HepG2 (cell line): ENCODE results near the gene KIF19. TPM values are rescaled to one million over a fixed set of nuclear protein-coding genes. Genes with fewer than 3 reads are reported as not detected.

ENCODE experiments used
- ATAC-seq: fragments of 200-7000 bp; cut with Tn5 transposase; 3 replicates; pipeline ENCODE4 v1.9.1; 2020; ENCODE audit warnings: mild to moderate bottlenecking, moderate library complexity
- BruUV-seq: library from RNA; stranded (reverse); fragments of 400-500 nt; replicated peaks from 2 replicates; lab custom pipeline; 2021; lab: Mats Ljungman, UMichigan
- CTCF ChIA-PET: fragments of 300-600 bp; formaldehyde crosslinking; extraction: SDS; loops from one replicate; lab custom pipeline; 2021; ENCODE audit warnings: low total read pairs, inconsistent platforms, low intra/inter-chr PET ratio; lab: Yijun Ruan, JAX
- POLR2A ChIA-PET: fragments of 350-600 bp; sonication (Branson Sonifier 250); formaldehyde crosslinking; loops from one replicate; lab custom pipeline; 2020; ENCODE audit warnings: antibody characterized with exemption, inconsistent platforms; lab: Yijun Ruan, JAX
- DNase-seq: peaks from one replicate; pipeline ENCODE4 v3.0.0-alpha.2; 2015; ENCODE audit warnings: low spot score
- FAIRE-seq: peaks from 3 replicates; lab custom pipeline; 2011; peaks lifted over from hg19 to GRCh38; lab: Jason Lieb, UNC
- H2AFZ ChIP-seq: one replicate; pipeline ENCODE4 v1.6.1; 2011; ENCODE audit warnings: low read length, inconsistent platforms
- H3K27ac ChIP-seq: fragments of 300-600 bp; 3 replicates; pipeline ENCODE4 v1.8.0; 2011; ENCODE audit warnings: mixed run types, mild to moderate bottlenecking, mixed read lengths, low read length, inconsistent platforms; ENCODE audit not compliant: insufficient read depth; ENCODE audit errors: extremely low read length
- H3K27me3 ChIP-seq, 2 experiments: fragments of 200-600 bp in 1 of 2; 2 replicates in 1 of 2; 3 replicates in 1 of 2; pipeline versions ENCODE4 v1.6.0 to v1.8.0; 2011; ENCODE audit warnings: low read length in 2 of 2, mild to moderate bottlenecking in 2 of 2, moderate library complexity in 2 of 2, inconsistent platforms in 1 of 2; ENCODE audit not compliant: insufficient read depth in 2 of 2, control insufficient read depth in 1 of 2
- H3K36me3 ChIP-seq, 2 experiments: fragments of 200-600 bp in 1 of 2; replicated peaks in 1 of 2; 2 replicates in 1 of 2; 3 replicates in 1 of 2; pipeline versions ENCODE4 v1.5.1 to v1.8.0; 2011; ENCODE audit warnings: low read length in 2 of 2, inconsistent platforms in 1 of 2; ENCODE audit not compliant: insufficient read depth in 2 of 2, control insufficient read depth in 1 of 2
- H3K4me1 ChIP-seq: 2 replicates; pipeline ENCODE4 v1.5.1; 2012; ENCODE audit warnings: low read length, inconsistent platforms; ENCODE audit not compliant: insufficient read depth
- H3K4me2 ChIP-seq: 2 replicates; pipeline ENCODE4 v1.6.0; 2011; ENCODE audit warnings: low read depth, low read length, inconsistent platforms
- H3K4me3 ChIP-seq, 3 experiments: fragments of 200-600 bp in 1 of 3; sonication (generic), shearing (Covaris generic) in 1 of 3; replicated peaks in 1 of 3; 2 replicates each; pipeline ENCODE4 v1.5.1; 2011 to 2016; ENCODE audit warnings: low read length in 3 of 3, inconsistent platforms in 2 of 3, low read depth in 2 of 3, mild to moderate bottlenecking in 2 of 3, control low read depth in 1 of 3, mixed read lengths in 1 of 3; ENCODE audit not compliant: insufficient read depth in 1 of 3
- H3K79me2 ChIP-seq: one replicate; pipeline ENCODE4 v1.6.1; 2011; ENCODE audit warnings: low read length, inconsistent platforms; ENCODE audit not compliant: insufficient read depth
- H3K9ac ChIP-seq: 2 replicates; pipeline ENCODE4 v1.6.0; 2011; ENCODE audit warnings: mild to moderate bottlenecking, low read depth, low read length, inconsistent platforms; ENCODE audit not compliant: insufficient read depth
- H3K9me3 ChIP-seq: 2 replicates; pipeline ENCODE4 v1.5.1; 2012; ENCODE audit warnings: mild to moderate bottlenecking, low read length
- H4K20me1 ChIP-seq: 2 replicates; pipeline ENCODE4 v1.6.0; 2011; ENCODE audit warnings: inconsistent platforms, mild to moderate bottlenecking, low read length, moderate library complexity; ENCODE audit not compliant: insufficient read depth
- BHLHE40 ChIP-seq: IDR thresholded peaks from 2 replicates; pipeline ENCODE4 v1.6.1; 2011; ENCODE audit warnings: low read length, improper control_type of control experiment
- FOXO1 ChIP-seq: sonication (generic); formaldehyde crosslinking; IDR thresholded peaks from 2 replicates; pipeline ENCODE4 v1.4.0; 2020; ENCODE audit warnings: missing genetic modification reagents
- IKZF1 ChIP-seq: fragments of 450-650 bp; IDR thresholded peaks from 2 replicates; pipeline ENCODE4 v1.7.1; 2016
- MYC ChIP-seq: sonication (generic); formaldehyde crosslinking; IDR thresholded peaks from 2 replicates; pipeline ENCODE4 v1.9.0; 2021; ENCODE audit warnings: missing genetic modification reagents, borderline replicate concordance
- NFYB ChIP-seq: sonication (generic); formaldehyde crosslinking; IDR thresholded peaks from 2 replicates; pipeline ENCODE4 v1.4.0; 2020; ENCODE audit warnings: missing genetic modification reagents
- PLSCR1 ChIP-seq: sonication (generic); formaldehyde crosslinking; IDR thresholded peaks from 2 replicates; pipeline ENCODE4 v1.5.0; 2020; ENCODE audit warnings: missing genetic modification reagents, mild to moderate bottlenecking, borderline replicate concordance
- THAP11 ChIP-seq: IDR thresholded peaks from 2 replicates; pipeline ENCODE4 v1.6.1; 2016; ENCODE audit warnings: missing biosample characterization, missing genetic modification reagents
- ZNF333 ChIP-seq: sonication (generic); formaldehyde crosslinking; IDR thresholded peaks from 2 replicates; pipeline ENCODE4 v1.4.0; 2020; ENCODE audit warnings: mild to moderate bottlenecking, missing genetic modification reagents, borderline replicate concordance
- ZNF382 ChIP-seq: sonication (generic); formaldehyde crosslinking; IDR thresholded peaks from 2 replicates; pipeline ENCODE4 v1.5.0; 2020; ENCODE audit warnings: missing genetic modification reagents, mild to moderate bottlenecking, borderline replicate concordance
- WGBS: methylation state at CpG from one replicate; pipeline ENCODE4 v1.1.6; 2017; ENCODE audit warnings: low lambda C conversion rate; 5-methylcytosine and 5-hydroxymethylcytosine counted together
- in situ Hi-C: cut with HindIII; loops from 2 replicates; pipeline ENCODE4 v1.10.0; 2017; ENCODE audit warnings: low pct_unique_long_range_greater_than_20kb; ENCODE audit not compliant: extremely low pct_ligation_motif_present
- intact Hi-C: fragments of 100-400 bp; cut with micrococcal nuclease; formaldehyde crosslinking; loops from one replicate; pipeline ENCODE4 v1.10.0; 2022; ENCODE audit not compliant: unreplicated experiment
- polyA plus RNA-seq, 8 experiments: library from polyadenylated mRNA; depleted of rRNA in 3 of 8; stranded (reverse) in 7 of 8; unstranded in 1 of 8; fragments of >200 nt; fragmentation: Illumina TruSeq in 4 of 8; extraction: Trizol in 4 of 8; gene quantifications; 2 replicates each; pipeline versions ENCODE4 v1.2.1 to v1.2.3, GENCODE V29; 2011 to 2016; ENCODE audit warnings: low read depth in 4 of 8, missing spikeins in 1 of 8, mixed read lengths in 1 of 8; ENCODE audit not compliant: insufficient read depth in 1 of 8
- total RNA-seq, 5 experiments: library from RNA; depleted of rRNA; stranded (reverse); fragments of >200 nt; fragmentation: Illumina TruSeq; extraction: Trizol; gene quantifications; 2 replicates each; pipeline ENCODE4 v1.2.3, GENCODE V29; 2016; ENCODE audit warnings: low read depth in 1 of 5
- TF ChIP-seq, protein P1 (sequence below): sonication (generic); formaldehyde crosslinking; IDR thresholded peaks from 2 replicates; pipeline ENCODE4 v1.4.0; 2020; ENCODE audit warnings: mild to moderate bottlenecking, missing genetic modification reagents

KIF19 gene
- total and polyA plus RNA-seq, 2 of the 13 experiments (the other 11 are each of a cell fraction or from before 2014, with no cell fraction given), result not detected

DNA sequence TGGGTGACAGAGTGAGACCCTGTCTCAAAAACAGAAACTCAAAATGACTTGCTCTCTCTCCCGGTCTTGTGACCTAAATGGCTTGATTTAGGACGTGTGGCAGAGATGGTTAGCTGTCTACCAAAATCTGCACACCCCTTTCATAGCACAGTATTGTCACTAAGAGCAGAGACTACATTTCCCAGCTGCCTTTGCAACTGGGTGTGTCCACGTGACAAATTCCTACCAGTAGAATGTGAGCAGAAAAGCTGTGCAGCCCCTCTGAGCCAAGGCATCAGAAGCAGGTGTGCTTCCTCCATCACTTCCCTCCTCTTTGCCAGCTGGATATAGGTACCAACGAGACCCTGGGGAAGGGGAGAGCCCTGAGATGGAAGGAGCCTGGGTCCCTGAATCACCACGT, 66.8 kb downstream of the KIF19 start (continued):
- TF ChIP-seq ZNF382 (CRISPR knock-in tag), result no peak
- no peak for TF ChIP-seq MYC (CRISPR knock-in tag)
- no peak for TF ChIP-seq FOXO1 (CRISPR knock-in tag)
- no peak for TF ChIP-seq PLSCR1 (CRISPR knock-in tag)
- TF ChIP-seq NFYB (CRISPR knock-in tag), result peak; percentile 72
- no peak for TF ChIP-seq BHLHE40
- TF ChIP-seq THAP11 (CRISPR knock-in tag), result peak; percentile 97
- TF ChIP-seq ZNF333, result 0 out of 2 replicates have a peak, but pooled peaks have one; percentile 34

GRCh38 chr17:74393346-74393942, 67.4 kb downstream of the KIF19 start:
- intact Hi-C loops, result no loop called here
- Histone ChIP-seq H3K27me3 (peaks cover 4 to 23% of the 10 kb centered on the region in 2 experiments; a peak in 3 of 5 replicates), H3K36me3 (no peaks in the 10 kb centered on the region), H3K4me2 (no peak overlapping the region), H3K9ac (no peak overlapping the region), H2AFZ (no peak overlapping the region), H4K20me1 (no peaks in the 10 kb centered on the region), H3K4me1 (peaks cover 16% of the 10 kb centered on the region), H3K4me3 (no peak overlapping the region), H3K27ac (no peak overlapping the region), H3K79me2 (no peaks in the 10 kb centered on the region), H3K9me3 (no peaks in the 10 kb centered on the region)
- WGBS, result 50% methylated on average over 6 of the region's 6 CpGs
- no peak for ATAC-seq
- DNase-seq, result no peak
- ChIA-PET CTCF (no interaction called here), POLR2A (interaction anchor here (1.0 kb wide), 1 partner anchor 37 kb away, joined by 4 read pairs; no protein-coding TSS in a partner anchor)
- BruUV-seq, result no TSS peak
- FAIRE-seq, result no peak
- in situ Hi-C loops, result no loop called here
- no peak for TF ChIP-seq IKZF1
- TF ChIP-seq, protein P1, sequence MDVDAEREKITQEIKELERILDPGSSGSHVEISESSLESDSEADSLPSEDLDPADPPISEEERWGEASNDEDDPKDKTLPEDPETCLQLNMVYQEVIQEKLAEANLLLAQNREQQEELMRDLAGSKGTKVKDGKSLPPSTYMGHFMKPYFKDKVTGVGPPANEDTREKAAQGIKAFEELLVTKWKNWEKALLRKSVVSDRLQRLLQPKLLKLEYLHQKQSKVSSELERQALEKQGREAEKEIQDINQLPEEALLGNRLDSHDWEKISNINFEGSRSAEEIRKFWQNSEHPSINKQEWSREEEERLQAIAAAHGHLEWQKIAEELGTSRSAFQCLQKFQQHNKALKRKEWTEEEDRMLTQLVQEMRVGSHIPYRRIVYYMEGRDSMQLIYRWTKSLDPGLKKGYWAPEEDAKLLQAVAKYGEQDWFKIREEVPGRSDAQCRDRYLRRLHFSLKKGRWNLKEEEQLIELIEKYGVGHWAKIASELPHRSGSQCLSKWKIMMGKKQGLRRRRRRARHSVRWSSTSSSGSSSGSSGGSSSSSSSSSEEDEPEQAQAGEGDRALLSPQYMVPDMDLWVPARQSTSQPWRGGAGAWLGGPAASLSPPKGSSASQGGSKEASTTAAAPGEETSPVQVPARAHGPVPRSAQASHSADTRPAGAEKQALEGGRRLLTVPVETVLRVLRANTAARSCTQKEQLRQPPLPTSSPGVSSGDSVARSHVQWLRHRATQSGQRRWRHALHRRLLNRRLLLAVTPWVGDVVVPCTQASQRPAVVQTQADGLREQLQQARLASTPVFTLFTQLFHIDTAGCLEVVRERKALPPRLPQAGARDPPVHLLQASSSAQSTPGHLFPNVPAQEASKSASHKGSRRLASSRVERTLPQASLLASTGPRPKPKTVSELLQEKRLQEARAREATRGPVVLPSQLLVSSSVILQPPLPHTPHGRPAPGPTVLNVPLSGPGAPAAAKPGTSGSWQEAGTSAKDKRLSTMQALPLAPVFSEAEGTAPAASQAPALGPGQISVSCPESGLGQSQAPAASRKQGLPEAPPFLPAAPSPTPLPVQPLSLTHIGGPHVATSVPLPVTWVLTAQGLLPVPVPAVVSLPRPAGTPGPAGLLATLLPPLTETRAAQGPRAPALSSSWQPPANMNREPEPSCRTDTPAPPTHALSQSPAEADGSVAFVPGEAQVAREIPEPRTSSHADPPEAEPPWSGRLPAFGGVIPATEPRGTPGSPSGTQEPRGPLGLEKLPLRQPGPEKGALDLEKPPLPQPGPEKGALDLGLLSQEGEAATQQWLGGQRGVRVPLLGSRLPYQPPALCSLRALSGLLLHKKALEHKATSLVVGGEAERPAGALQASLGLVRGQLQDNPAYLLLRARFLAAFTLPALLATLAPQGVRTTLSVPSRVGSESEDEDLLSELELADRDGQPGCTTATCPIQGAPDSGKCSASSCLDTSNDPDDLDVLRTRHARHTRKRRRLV (CRISPR knock-in tag), result 0 out of 2 replicates have a peak, but pooled peaks have one; percentile 25
